Activated T-helper 17 cell treated with anti-CD3 and anti-CD28 coated beads, Interleukin-2, amount 50 U/mL, for 72 hours (primary cell): ENCODE data around the gene TAF8. TPM values are rescaled to one million over a fixed set of nuclear protein-coding genes. Genes with fewer than 3 reads are reported as not detected.
"Not testable (repeated sequence)": the region's sequence is repeated elsewhere in the genome, so short reads cannot be mapped to it uniquely, and the experiment has no call there.

Source experiments
- ATAC-seq: fragments of 150-1000 bp; cut with Tn5 transposase; replicated peaks from 2 replicates; pipeline ENCODE4 v1.10.0; 2021; ENCODE audit warnings: mild to moderate bottlenecking, moderate library complexity
- H3K27ac Mint-ChIP-seq: one replicate; pipeline ENCODE4 v1.8.0; 2022; ENCODE audit warnings: mixed read lengths
- H3K27me3 Mint-ChIP-seq: one replicate; pipeline ENCODE4 v1.8.0; 2022; ENCODE audit warnings: mixed read lengths
- H3K36me3 Mint-ChIP-seq: one replicate; pipeline ENCODE4 v1.8.0; 2022; ENCODE audit warnings: low read depth, mild to moderate bottlenecking, mixed read lengths
- H3K4me1 Mint-ChIP-seq: one replicate; pipeline ENCODE4 v1.8.0; 2022; ENCODE audit warnings: mixed read lengths
- H3K4me3 Mint-ChIP-seq: one replicate; pipeline ENCODE4 v1.8.0; 2022; ENCODE audit warnings: mild to moderate bottlenecking, mixed read lengths
- H3K9me3 Mint-ChIP-seq: one replicate; pipeline ENCODE4 v1.8.0; 2022; ENCODE audit warnings: mixed read lengths
- total RNA-seq, 2 donors: library from RNA; stranded (reverse); gene quantifications; one replicate each; pipeline ENCODE4 v1.2.3, GENCODE V29; 2022

Gene TAF8
- total RNA-seq = 10 to 100 TPM; 48.8 to 60.9 TPM

DNA sequence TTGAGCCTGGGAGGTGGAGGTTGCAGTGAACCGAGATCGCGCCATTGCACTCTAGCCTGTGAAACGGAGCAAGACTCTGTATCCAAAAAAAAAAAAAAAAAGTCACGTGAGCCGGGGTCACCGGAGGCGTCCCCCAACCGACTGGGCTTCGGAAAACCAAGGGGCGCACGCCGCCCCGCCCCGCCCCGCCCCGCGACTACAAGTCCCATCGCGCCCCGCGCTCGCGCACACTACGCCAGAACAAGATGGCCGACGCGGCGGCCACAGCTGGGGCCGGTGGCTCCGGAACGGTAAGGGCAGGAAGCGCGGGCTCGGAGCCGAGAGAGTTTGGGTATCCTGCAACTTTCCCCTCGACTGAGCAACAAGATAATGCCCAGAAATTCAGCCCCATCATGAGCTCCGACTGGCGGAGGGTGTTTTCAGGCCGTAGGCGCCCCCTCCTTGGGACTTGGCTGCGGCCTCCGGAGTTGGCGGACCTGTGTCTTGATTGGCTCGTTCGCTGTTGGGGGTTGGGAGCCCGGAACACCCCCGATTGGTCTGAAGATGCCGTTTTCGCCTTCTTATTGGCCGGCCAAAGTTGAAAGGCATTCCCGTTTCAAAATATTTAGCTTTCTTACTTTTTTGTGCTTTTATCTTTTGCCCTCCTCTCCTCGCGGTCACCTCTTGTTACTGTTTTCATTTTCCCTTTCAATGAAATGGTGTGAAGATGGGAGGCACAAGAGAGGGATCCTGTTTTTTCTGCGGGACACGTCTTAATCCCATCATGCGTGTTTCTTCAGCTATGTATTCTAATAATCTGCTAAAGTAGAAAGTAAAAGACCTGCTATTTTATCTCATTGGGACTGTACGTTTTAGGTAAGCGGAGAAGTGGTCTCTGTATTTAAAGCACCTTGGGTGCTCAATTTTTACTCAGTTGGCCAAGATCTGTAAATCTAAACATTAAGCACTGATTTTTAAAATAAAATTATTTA lies at the start of gene TAF8:
TAF8 (plus strand) TSS at position 228 of the 971 bp plus-strand sequence; CDS start at position 246, 18 bp downstream.
- peak within 1 kb of the TSS; percentile 97 for H3K4me3 Mint-ChIP-seq
- H3K27ac Mint-ChIP-seq = peak within 1 kb of the TSS; percentile 89
- peaks cover 77% of the 10 kb centered on the region for H3K36me3 Mint-ChIP-seq
- H3K4me1 Mint-ChIP-seq = peaks cover 15% of the 10 kb centered on the region
- no peaks in the 10 kb centered on the region for H3K27me3 Mint-ChIP-seq
- H3K9me3 Mint-ChIP-seq = no peaks in the 10 kb centered on the region
- ATAC-seq = peak; percentile 81

- no peaks in the 10 kb centered on the region for H3K27me3 Mint-ChIP-seq
- H3K36me3 Mint-ChIP-seq = peaks cover 56% of the 10 kb centered on the region
- peak overlapping the region; percentile 45 for H3K4me3 Mint-ChIP-seq
- H3K4me1 Mint-ChIP-seq = peaks cover 13% of the 10 kb centered on the region
- peak overlapping the region; percentile 85 for H3K27ac Mint-ChIP-seq
- no peak for ATAC-seq
- H3K9me3 Mint-ChIP-seq = peaks cover 4% of the 10 kb centered on the region
Observed at GRCh38 chr6:42001506-42001905, 48.8 kb upstream of the TAF8 start.

DNA sequence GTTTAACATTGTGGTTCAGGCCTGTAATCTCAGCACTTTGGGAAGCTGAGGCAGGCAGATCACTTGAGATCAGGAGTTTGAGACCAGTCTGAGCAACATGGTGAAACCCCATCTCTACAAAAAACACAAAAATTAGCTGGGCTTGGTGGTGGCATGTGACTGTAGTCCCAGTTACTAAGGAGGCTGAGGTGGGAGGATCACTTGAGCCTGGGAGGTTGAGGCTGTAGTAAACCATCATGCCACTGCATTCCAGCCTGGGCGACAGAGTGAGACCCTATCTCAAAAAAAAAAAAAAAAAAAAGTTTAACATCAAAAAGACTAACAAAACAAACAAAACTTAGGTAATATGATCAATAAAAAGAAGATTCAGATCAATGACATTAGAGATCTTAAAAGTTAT lies 46.7 kb upstream of the TAF8 start:
- H3K4me3 Mint-ChIP-seq, H3K27me3 Mint-ChIP-seq, H3K9me3 Mint-ChIP-seq, ATAC-seq: not testable (repeated sequence)
- peaks cover 18% of the 10 kb centered on the region for H3K4me1 Mint-ChIP-seq
- peak overlapping the region; percentile 43 for H3K27ac Mint-ChIP-seq
- peaks cover 53% of the 10 kb centered on the region for H3K36me3 Mint-ChIP-seq

DNA sequence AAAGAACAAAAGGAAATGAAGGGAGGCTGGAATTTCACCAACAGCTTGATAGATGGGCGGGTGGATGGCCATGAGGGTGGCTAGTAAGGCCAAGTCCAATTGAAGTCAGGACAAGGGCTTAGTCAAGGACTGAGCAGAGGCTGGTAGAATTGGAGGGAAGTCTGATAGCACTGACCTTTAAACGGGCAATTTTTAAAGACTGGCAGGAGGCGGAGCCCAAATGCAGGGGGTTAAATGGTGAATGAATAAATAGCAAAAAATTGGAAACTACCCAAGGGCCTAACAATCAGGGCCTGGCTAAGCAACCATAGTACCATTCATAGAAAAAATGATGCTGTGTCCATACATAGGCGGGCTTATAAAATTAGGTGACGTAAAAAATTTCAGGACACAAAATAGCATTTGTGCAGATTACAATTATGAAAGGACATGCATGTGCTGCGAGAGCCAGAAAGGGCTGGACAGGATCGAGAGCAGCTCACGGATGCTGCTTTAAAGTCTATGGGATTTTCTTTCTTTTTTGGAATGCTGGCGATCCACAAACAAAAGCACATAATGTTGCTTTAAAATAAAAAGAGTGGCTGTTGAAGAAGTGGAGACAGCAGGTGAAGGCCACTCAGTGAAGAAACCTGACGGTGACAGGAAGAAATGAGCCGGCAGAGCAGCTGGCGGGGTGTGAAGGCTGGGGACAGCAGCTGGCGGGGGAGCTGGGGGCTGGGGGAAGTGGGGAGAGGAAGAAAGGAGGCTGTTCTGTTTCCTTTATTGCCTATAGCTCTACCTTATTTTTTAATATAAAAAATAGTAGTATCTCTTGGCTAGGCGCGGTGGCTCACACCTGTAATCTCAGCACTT lies 42.8 kb upstream of the TAF8 start:
- Mint-ChIP-seq H3K4me3 (peak overlapping the region; percentile 91), H3K4me1 (peaks cover 36% of the 10 kb centered on the region), H3K36me3 (peaks cover 51% of the 10 kb centered on the region), H3K27ac (peak overlapping the region; percentile 89), H3K27me3 (no peaks in the 10 kb centered on the region), H3K9me3 (no peaks in the 10 kb centered on the region)
- ATAC-seq = no peak

GRCh38 chr6:42008138-42008528 lies 42.2 kb upstream of the TAF8 start:
- ATAC-seq, H3K9me3 Mint-ChIP-seq, H3K27me3 Mint-ChIP-seq: not testable (repeated sequence)
- H3K4me3 Mint-ChIP-seq = peak overlapping the region; percentile 91
- peaks cover 50% of the 10 kb centered on the region for H3K36me3 Mint-ChIP-seq
- peaks cover 42% of the 10 kb centered on the region for H3K4me1 Mint-ChIP-seq
- peak overlapping the region; percentile 89 for H3K27ac Mint-ChIP-seq

GRCh38 chr6:42009844-42010184 lies 40.5 kb upstream of the TAF8 start:
- no peaks in the 10 kb centered on the region for H3K27me3 Mint-ChIP-seq
- ATAC-seq = no peak
- H3K4me1 Mint-ChIP-seq = peaks cover 50% of the 10 kb centered on the region
- H3K4me3 Mint-ChIP-seq = peak overlapping the region; percentile 91
- H3K36me3 Mint-ChIP-seq = peaks cover 52% of the 10 kb centered on the region
- peak overlapping the region; percentile 91 for H3K27ac Mint-ChIP-seq
- H3K9me3 Mint-ChIP-seq = no peaks in the 10 kb centered on the region

GRCh38 chr6:42010185-42010891 lies 40.0 kb upstream of the TAF8 start:
- no peaks in the 10 kb centered on the region for H3K9me3 Mint-ChIP-seq
- H3K36me3 Mint-ChIP-seq = peaks cover 56% of the 10 kb centered on the region
- H3K4me1 Mint-ChIP-seq = peaks cover 53% of the 10 kb centered on the region
- ATAC-seq = peak; percentile 62
- peak overlapping the region; percentile 91 for H3K27ac Mint-ChIP-seq
- peak overlapping the region; percentile 91 for H3K4me3 Mint-ChIP-seq
- H3K27me3 Mint-ChIP-seq = no peaks in the 10 kb centered on the region

DNA sequence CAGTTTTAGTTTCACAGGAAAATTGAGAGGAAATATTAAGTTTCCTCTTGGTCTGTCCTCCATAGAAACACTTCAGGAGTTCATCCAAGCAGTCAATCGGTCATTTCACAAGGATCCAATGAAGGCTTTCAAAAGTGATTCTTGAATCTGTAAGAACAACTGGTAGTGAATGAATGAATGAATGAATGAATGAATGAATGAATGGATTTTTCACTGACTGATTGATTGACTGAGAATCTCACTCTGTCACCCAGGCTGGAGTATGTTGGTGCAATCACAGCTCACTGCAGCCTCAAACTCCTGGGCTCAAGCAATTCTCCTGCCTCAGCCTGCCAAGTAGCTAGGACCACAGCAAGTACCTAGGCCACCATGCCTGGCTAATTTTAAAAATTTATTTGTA lies 39.4 kb upstream of the TAF8 start:
- peak overlapping the region; percentile 91 for H3K4me3 Mint-ChIP-seq
- H3K9me3 Mint-ChIP-seq = no peaks in the 10 kb centered on the region

GRCh38 chr6:42012501-42013133 lies 37.7 kb upstream of the TAF8 start:
- Mint-ChIP-seq H3K36me3 (peaks cover 65% of the 10 kb centered on the region), H3K4me3 (peak overlapping the region; percentile 61), H3K4me1 (peaks cover 58% of the 10 kb centered on the region), H3K9me3 (no peaks in the 10 kb centered on the region), H3K27ac (peak overlapping the region; percentile 73), H3K27me3 (no peaks in the 10 kb centered on the region)
- ATAC-seq = no peak

More for the DNA sequence above, 39.4 kb upstream of the TAF8 start:
- Mint-ChIP-seq H3K27ac (peak overlapping the region; percentile 91), H3K4me1 (peaks cover 53% of the 10 kb centered on the region), H3K27me3 (no peaks in the 10 kb centered on the region), H3K36me3 (peaks cover 56% of the 10 kb centered on the region)
- no peak for ATAC-seq

GRCh38 chr6:42013134-42013516 lies 37.2 kb upstream of the TAF8 start:
- Mint-ChIP-seq H3K9me3 (no peaks in the 10 kb centered on the region), H3K36me3 (peaks cover 63% of the 10 kb centered on the region), H3K27ac (peak overlapping the region; percentile 73), H3K27me3 (no peaks in the 10 kb centered on the region), H3K4me3 (peak overlapping the region; percentile 61), H3K4me1 (peaks cover 56% of the 10 kb centered on the region)
- ATAC-seq = peak; percentile 79

- no peaks in the 10 kb centered on the region for H3K27me3 Mint-ChIP-seq
- H3K4me1 Mint-ChIP-seq = peaks cover 47% of the 10 kb centered on the region
- no peaks in the 10 kb centered on the region for H3K9me3 Mint-ChIP-seq
- H3K36me3 Mint-ChIP-seq = peaks cover 58% of the 10 kb centered on the region
- peak overlapping the region; percentile 89 for H3K27ac Mint-ChIP-seq
- peak; percentile 70 for ATAC-seq
- H3K4me3 Mint-ChIP-seq = peak overlapping the region; percentile 77
Observed at GRCh38 chr6:42017021-42017643, 33.2 kb upstream of the TAF8 start.

DNA sequence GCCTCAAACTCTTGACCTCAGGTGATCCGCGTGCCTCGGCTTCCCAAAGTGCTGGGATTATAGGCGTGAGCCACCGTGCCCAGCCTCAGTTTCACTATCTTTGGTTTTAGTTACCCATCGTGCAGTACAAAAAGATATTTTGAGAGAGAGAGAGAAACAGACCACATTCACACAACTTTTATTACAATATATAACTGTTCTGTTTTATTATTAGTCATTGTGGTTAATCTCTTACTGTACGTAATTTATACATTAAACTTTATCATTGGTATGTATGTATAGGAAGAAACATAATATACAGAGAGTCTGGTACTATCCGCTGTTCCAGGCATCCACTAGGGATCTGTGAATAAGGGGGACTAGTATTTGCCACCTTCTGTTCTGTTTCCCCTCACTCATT lies 29.4 kb upstream of the TAF8 start:
- Mint-ChIP-seq H3K4me3 (peak overlapping the region; percentile 88), H3K27ac (peak overlapping the region; percentile 96), H3K4me1 (peaks cover 49% of the 10 kb centered on the region), H3K36me3 (peaks cover 52% of the 10 kb centered on the region), H3K9me3 (no peaks in the 10 kb centered on the region), H3K27me3 (no peaks in the 10 kb centered on the region)
- peak; percentile 5 for ATAC-seq
